GM19023 (cell line): ENCODE data around the gene PRKD2.

Source experiments
- ATAC-seq: cut with Tn5 transposase; IDR thresholded peaks from one replicate; pipeline ENCODE4 v1.9.1; 2021; ENCODE audit warnings: mild to moderate bottlenecking, moderate library complexity; ENCODE audit not compliant: unreplicated experiment

The PRKD2 gene

DNA sequence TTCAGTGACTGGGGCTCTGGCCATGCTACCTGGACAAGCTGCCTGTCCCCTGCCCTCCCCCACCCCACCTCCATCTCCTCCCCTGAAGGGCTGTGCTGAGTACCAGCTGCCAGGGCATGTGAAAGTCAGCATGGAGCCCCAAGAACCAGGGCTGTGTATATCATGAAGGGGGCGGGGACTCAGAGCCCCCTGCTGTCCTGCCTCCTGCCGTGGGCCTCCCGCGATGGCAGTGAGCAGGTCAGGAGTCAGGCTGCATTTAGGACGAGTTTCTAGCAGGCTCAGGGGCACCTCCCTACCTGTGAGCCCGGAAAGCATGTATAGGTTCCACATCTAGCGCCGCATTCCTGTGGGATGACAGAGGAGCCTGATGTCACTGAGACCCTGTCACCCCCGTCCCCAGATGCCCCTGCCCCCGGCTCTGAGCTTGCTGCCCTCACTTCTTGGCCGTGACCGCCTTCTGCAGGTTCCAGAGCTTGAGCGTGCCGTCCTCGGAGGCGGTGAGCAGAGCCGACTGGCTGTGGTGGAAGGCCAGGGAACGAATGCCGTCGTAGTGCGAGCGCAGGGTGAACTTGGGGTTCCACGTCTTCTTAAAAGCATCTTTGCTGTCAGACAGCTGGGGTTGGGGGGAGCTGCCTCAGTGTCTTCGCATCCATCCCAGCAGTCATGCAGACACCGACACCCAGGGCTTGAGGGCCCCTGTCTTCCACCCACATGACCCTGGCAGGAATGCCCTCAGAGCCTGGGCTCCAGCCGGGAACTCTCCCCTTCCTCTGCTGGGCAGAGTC lies 8.3 kb upstream of the PRKD2 start:
- no peak for ATAC-seq

GRCh38 chr19:46724468-46724867 lies 7.6 kb upstream of the PRKD2 start:
- no peak for ATAC-seq

GRCh38 chr19:46723471-46723870 lies 6.6 kb upstream of the PRKD2 start:
- no peak for ATAC-seq

- ATAC-seq, result no peak
These were observed 6.1 kb upstream of the PRKD2 start for GRCh38 chr19:46723023-46723461.

DNA sequence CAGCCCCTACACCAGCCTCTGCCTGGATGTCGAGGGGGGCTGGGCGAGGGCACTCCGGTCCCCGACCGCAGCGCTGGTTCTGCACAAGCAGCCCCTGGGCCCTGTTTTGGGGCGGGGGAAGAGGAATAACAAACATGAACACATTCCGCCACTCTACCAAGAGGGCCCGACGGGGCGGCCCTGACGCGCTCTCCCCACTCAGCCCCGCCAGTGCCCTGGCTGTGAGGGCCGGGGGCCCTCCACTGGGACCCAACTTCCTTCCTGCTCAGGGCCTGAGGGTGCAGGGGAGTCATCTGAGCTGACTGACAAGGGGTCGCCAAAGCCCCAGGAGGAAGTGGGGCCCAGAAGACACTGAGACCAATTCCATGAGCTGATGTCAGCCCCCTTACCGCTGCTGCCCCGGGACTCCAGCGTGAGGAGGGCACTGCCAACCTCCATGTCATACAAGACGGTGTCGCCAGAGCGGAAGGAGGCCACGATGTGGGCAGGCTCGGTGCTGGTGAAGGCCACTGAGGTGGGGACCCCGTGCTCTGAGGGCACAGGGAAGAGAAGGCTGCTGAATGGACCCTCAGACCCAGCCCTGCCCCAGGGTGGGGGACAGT lies 5.6 kb upstream of the PRKD2 start:
- no peak for ATAC-seq

DNA sequence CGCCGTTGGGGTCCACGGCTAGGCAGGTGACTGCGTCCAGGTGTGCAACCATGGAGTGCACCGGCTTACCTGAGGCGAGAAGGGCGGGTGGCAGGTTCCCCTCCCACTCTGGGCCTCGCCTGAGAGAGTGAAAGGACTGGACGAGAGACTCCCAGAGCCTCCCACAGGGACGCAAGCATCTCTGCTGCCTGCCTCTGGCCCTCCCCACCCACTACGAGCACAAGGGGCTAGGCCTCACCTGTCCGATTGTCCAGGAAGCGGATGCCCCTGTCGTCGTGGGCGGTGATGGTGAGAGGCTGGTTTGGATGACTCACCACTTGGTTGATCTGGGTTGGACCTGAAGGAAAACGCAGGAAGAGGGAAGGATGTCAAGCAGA lies 5.1 kb upstream of the PRKD2 start:
- ATAC-seq, result no peak

- ATAC-seq, result no peak
These were observed 4.5 kb upstream of the PRKD2 start for GRCh38 chr19:46721269-46722003.

GRCh38 chr19:46720503-46721239 lies 3.8 kb upstream of the PRKD2 start:
- no peak for ATAC-seq

GRCh38 chr19:46719629-46720502 lies 3.0 kb upstream of the PRKD2 start:
- no peak for ATAC-seq

- no peak for ATAC-seq
These were observed 2.2 kb upstream of the PRKD2 start for GRCh38 chr19:46718934-46719622.

GRCh38 chr19:46718157-46718933 lies 1.4 kb upstream of the PRKD2 start:
- no peak for ATAC-seq

DNA sequence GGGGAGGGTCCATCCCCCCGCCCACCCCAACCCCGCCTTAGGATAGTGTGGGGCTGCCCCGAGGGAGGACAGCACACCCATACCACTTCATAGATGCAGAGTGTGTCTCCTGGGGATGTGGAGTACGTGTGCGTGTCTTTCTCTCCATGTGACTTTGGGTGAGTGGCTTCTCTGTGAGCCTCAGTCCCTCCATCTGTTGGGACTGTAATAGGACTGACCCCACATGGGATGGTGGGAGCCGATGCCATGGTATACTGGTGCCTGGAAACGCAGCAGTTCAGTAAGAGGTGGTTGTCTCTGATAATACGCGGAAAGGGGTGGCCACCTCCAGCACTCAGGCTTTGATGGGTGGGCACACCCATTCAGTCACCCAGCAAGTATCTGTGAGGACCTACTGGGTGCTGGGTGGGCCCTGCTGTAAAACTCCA lies 816 bp upstream of the PRKD2 start:
- no peak for ATAC-seq

DNA sequence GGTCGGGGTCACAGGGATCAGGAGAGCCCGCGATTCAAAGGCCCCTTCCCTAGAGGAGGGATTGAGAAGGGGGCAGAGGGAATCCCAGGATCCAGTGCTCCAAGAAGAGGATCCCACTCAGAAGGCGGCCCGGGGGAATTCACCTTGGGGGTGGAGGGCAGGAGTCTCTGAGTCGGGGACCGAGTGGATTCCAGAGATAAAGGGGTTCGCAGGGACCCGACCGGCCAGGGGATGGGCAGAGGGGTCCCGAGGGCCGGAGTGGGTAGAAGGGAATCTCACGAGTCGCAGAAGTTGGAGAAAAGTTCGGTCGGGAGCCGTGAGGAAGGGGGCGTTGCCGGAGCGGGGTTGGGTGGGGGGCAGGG lies 261 bp downstream of the PRKD2 start:
- ATAC-seq, result peak; percentile 2

DNA sequence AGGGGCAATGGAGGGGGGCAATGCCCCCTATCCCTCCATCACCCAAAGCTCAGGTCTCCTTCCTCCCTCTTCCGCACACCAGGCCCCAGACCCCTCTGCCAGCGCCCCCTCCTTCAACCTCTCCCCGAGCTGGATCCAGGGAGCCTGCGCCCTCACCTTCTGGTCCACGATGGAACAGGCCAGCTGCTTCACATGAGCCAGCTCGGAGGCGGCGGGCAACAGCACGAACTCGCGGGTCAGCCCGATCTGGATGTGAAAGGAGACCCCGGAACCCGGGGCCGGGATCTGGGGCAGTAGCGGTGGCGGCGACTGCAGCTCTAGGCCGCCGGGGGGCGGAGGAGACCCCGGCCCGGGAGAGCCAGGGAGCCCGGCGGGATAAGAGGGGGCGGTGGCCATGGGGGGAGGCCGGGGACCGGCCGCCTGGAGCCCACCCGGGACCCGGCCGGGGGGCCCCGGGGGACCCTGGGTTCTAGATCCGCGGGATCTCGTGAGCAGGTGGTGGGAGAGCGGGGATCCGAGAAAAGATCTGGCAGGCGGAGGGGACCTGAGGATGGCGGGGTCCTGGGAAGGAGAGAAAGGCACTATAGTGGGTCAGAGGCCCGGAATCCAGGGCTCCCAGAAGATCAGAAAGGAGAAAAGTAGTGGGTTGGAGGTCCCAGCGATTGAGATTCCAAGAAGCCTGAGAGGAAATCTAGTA lies 791 bp downstream of the PRKD2 start:
- ATAC-seq, result no peak

- ATAC-seq, result no peak
These were observed 1.3 kb downstream of the PRKD2 start for GRCh38 chr19:46715620-46715974.

DNA sequence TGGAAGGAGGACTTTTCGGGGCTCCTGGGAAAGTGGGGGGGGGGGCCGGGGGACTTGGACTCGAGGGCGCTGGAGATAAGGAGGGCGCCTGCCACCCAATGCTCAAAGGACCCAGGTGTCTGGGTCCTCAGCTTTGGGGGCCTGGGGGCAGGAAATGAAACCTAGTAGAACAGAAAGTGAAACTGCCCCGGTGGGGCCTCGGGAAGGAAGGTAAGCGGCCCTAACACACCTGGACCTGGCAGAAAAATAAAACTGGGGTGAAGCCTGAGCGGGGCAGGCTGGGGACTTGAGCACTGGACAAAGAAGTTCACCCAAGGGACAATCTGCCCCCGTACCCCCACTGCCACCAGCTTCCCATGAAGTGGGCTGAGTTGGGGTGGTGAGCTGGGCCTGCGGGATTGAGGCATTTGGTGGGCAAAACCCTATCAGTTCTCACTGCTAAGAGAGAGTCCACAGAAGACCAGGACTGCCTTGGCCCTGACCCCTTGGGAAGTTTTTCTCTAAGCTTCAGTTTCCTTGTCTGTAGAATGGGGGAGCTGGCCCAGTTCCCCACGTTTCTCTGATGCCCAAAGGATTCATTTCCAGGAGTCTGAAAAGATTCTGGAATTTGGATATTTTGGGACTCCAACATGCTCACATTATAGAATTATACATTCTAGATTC lies 2.3 kb downstream of the PRKD2 start:
- ATAC-seq, result no peak

DNA sequence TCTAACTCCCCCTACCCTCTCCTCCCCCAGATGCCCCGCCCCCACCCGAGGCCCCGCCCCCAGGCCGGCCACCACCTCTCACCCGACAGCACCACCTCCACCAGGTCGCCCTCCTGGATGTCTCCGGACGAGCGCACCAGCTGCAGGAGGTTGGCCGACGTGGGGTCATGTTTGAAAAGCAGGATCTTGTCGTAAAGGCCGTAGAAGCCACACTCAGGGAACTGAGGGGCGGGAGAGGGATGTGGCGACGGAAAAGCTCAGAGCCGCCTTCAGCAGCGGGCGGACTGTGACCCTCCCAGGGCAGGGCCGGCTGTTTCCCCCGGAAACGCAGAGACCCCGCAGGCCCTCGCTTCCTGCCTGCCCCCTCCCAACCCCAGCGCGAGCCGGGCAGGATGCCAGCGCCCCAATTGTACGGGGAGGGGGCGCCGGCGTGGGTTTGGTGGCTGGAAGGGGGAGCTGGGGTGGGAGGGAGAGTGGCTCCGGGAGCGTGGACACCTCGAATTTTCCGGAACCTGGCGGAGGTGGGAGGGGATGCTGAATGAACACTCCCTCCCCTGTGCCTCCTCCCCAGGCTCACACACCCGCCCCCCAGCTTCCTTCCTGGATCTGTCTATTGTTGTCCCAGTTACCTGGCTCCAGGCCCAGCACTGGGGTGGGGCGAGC lies 3.0 kb downstream of the PRKD2 start:
- ATAC-seq, result no peak
